ENCODE data around the gene PTPRG. TPM values are rescaled to one million over a fixed set of nuclear protein-coding genes. Genes with fewer than 3 reads are reported as not detected.

PTPRG gene
- polyA plus RNA-seq, 1 donor, result 95.1 TPM

- no peak for DNase-seq
These were observed 676.0 kb downstream of the PTPRG start for GRCh38 chr3:62237286-62237948.

GRCh38 chr3:62238003-62238402 lies 676.6 kb downstream of the PTPRG start:
- DNase-seq, result no peak

DNA sequence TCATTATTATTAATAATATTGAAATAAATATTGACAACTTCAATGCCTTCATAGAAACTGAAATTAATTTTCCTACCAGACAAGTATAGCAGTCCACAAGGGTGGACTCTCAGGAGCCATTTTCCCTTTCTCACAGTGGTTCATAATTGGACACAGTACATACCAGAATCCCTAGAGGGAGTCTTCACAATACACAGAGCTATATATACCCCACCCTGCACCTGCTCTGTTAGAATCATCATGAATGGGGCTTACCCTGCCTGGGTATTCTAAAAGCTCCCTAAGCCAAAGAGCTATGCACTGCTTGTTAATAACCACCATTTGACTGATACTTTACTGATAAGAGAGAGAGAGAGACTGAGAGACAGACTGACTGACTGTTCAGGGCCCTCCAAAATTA lies 677.1 kb downstream of the PTPRG start:
- no peak for DNase-seq

GRCh38 chr3:62241279-62241678 lies 679.9 kb downstream of the PTPRG start:
- no peak for DNase-seq

DNA sequence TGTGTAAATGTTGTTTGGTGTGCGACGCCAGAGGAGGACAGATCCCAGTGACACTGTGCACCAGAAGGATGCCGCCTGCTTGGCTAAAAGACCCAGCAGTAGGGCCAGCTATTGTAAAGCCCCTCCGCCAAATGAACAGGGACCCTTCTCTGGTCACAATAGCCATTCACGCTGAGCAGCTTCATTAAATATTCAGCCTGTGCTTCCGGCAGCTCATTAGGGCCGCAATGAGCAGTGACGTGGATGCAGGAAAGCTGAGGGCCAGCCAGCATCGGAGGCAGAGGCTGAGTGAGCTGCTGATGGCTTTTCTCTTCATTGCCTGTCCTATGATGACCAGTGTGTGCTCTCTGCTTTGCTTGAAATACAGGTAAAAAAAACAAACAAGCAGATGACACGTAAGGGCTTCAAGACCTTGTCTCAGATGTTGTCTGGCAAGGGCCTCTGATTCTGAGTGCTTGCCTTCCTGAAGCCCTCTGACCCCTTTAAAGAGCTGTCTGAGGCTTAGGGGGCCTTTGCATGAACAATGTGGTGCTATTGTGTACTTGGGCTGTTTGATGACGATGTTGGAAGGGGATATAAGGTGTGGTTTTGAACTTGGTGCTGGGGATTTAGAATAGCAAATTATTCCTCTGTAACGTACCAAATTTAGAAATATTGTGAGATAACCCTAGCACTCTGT lies 681.6 kb downstream of the PTPRG start:
- DNase-seq, result no peak

DNA sequence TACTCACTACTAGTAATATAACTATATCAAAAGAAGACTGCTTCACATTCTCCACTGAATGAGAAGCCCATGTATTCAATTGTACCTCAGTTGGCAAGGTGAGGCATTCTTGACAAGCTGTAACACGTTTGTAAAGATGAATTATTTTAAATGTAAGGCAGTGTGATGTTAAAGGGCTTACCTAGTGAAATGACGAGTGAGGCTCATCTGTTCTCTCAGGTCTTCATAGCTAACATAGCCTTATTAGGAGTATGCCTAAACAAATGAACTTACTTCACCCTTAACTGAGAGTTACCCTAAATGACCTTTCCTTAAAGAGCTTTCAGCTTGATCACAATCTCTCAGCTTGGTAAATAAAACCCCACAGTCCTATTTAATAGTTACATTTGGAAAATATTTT lies 684.7 kb downstream of the PTPRG start:
- DNase-seq, result no peak

- no peak for DNase-seq
These were observed 685.6 kb downstream of the PTPRG start for GRCh38 chr3:62246985-62247384.

- no peak for DNase-seq
These were observed 687.5 kb downstream of the PTPRG start for GRCh38 chr3:62248734-62249483.

DNA sequence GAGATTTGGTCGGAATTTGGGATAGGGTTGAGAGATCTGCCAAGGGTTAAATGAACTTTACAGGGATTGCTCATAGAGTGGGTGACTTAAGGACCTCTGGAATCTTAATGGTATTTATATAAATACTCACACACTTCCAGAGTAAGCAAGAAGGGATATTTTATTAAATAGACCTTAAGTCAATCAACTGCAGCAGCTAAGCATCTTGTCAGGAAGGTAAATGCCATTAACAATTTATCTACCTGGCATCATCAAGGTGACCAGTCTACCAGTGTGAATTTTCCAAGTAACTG lies 688.1 kb downstream of the PTPRG start:
- DNase-seq, result no peak

DNA sequence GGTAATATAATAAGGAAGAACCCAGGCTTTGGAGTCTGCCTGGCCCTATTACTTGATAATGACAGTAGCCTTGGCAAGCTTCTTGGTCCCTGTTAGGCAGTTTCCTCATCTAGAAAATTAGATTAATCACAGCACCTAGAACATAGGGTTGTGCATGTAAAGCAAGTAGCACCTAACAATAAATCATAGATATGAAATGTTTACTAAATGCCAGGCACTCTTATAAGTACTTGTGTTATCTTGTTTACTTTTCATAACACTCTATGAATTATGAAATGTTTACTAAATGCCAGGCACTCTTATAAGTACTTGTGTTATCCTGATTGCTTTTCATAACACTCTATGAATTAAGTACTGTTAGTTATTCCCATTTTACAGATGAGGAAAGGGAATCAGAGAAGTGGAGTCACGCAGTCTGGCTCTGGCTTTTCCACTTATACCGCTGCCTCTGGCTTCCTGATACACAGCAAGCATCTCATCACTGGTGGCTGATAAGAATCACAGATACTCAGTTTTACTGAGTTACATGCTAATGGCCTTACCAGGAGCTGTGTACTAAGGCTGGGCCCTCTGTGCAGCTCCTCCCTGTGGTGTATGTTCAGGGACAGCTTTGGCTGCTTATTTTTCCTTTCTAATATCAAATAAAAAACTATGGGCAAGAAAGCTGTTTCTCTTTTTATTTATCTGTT lies 688.6 kb downstream of the PTPRG start:
- no peak for DNase-seq

- no peak for DNase-seq
These were observed 691.2 kb downstream of the PTPRG start for GRCh38 chr3:62252438-62253157.

GRCh38 chr3:62253971-62254370 lies 692.6 kb downstream of the PTPRG start:
- DNase-seq, result no peak

DNA sequence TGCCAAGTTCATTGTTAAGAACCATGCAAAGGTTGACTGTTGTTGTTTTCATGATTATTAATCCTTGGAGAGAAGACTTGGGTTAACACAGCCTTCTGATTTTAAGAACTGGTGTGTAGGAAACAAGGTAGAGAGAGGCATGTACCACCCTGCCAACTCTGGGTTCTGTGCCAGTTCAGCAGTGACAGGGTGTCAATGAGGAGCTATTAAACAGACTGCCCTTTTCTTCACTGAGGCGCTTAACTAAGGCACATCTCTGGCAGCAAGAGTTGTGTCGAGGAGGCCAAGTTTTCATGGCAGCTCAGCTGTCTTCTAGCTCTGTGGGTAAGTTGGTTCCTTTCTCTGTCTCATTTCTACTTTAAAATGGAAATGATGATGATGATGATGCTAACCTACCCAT lies 694.4 kb downstream of the PTPRG start:
- DNase-seq, result no peak

GRCh38 chr3:62259924-62260323 lies 698.6 kb downstream of the PTPRG start:
- no peak for DNase-seq

DNA sequence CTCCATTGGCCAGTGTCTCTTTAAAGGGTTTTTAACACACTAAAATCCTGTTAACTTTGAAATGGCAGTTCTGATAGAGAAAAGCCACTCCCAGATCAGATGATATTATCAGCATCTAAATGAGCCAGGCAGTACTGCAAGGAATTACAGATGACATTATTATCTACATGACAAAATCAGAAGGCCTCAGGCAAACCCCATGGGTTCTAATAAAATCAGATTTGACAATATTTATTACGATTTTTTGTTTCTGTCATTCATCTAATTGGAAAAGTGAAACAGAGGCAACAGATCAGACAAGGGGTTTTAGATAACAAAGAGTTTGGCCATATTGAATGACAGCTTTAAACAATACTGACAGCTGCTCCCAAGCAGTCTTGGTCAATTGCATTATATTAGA lies 699.3 kb downstream of the PTPRG start:
- DNase-seq, result no peak

DNA sequence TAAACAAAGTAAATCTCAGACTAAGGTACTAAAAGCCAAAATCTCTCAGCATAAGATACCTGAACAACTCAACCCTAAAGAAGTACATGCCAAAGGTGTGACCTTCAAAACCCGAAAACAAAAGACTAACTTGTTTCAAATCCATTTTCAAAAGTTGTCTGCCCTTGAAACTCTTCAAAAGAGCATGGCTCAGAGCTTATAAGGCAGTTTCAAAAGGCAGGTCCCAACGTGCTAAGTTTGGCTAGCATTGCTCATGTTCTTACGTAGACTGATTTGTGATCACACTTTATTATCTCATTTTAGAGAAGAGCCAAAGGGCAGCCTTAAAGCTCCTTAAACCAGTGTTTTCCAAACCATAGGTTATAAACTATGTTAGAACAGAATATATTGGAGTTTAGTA lies 699.8 kb downstream of the PTPRG start:
- no peak for DNase-seq

DNA sequence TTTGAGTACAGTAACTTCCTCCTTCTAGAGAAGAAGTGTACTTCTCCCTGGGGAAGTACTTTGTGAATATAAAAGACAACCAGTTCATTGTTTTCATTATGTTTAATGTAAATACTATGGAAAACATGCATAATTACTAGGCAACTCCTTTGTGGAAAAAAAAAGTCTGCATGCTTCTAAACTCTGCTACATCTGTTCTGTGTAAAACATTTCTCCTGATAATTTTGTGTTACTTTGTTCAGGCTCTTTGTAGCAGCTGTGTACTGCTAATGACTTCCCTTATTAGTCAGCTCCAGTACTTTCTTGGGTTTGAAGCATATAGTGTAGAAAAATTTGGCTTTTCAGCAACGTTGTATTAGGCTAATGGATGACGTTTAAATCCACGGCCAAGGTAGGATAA lies 700.4 kb downstream of the PTPRG start:
- no peak for DNase-seq

DNA sequence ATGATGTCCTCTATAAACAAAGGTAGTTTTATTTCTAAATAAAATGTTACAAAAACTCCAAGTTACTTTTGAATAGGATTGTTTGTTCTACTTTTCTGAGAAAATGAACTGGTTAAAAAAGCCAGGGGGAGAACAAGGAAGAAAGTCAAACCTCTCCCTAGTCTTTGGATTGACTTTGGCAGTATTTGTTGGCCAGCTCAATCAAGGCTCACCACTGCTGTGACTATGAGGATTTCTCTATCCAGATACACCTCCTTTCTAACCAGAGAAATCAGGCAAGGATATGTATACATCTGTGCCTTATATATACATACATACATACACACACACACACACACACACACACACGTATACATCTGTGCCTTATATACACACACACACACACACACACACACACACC lies 704.2 kb downstream of the PTPRG start:
- no peak for DNase-seq

DNA sequence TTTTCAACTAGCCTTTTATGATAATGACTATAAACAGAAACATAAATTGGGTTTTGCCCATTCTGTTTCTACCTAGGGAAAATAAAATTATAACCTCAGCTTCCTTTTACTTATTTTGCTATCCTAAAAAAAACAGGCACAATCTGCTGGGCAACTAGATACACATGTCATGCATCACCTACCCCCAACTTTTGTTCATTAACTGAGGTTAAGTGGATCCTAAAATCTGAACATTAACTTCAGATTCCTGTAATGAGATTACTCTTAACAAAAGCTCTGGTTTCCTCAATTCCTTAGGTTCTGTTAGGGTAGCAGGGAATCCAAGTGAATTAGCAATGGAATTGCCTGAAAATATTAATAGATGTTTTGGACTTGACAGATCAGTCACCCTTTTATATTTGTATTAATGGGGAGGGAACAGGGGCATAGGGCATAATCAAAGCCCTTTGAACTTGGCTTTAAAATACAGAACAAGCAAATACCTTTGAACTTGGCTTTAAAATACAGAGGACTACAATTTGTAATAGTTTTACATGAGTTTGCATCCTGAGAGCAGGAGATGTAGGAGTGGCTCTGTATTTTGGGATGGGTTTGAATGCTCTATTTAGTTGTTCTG lies 705.4 kb downstream of the PTPRG start:
- no peak for DNase-seq

DNA sequence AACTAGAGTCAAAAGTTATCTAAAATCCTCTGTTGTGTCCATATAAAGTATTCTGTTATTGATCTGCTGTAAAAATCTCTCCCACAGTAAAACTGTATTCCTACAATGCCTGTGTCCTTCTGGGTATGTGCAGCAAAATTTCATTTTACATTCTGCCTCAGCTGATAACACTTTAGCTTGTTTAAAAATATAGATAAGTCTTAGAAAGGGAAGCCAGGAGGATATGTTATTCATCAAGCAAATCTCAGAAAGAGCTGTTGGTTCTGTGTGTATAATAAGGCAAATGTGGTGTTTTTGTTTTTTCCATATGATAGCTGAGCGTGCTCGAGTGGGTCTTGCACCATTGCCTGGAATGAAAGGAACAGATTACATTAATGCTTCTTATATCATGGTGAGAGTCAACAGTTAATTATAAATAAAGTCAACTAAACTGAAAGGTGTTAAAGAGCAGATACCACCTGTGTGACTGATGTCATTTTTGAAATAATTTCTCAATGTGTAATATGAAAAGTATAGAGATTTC lies 715.3 kb downstream of the PTPRG start:
- DNase-seq, result no peak

DNA sequence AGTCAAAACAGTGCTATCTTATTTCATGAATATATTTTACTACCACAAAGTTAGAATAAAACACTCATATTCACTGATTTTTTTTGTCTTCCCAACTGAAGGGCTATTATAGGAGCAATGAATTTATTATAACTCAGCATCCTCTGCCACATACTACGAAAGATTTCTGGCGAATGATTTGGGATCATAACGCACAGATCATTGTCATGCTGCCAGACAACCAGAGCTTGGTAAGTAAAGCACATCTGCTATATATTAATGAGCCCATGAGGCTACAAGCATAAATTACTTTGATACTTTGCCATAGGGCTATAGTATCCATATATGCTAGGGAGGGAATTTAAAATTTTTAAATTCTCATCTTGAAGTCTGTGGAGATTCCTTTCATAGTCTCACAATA lies 716.1 kb downstream of the PTPRG start:
- no peak for DNase-seq

GRCh38 chr3:62277986-62278385 lies 716.6 kb downstream of the PTPRG start:
- DNase-seq, result no peak
